B cell (primary cell): Measurements from ENCODE around the gene CARNS1. TPM values are rescaled to one million over a fixed set of nuclear protein-coding genes. Genes with fewer than 3 reads are reported as not detected.

Experiments
- ATAC-seq: fragments of 200-7000 bp; cut with Tn5 transposase; one replicate; pipeline ENCODE4 v1.10.0; 2021; ENCODE audit warnings: low read depth, mild to moderate bottlenecking, moderate number of reproducible peaks, moderate library complexity
- CTCF ChIA-PET: fragments of 350-600 bp; sonication (Branson Sonifier 250); formaldehyde crosslinking; loops from one replicate; lab custom pipeline; 2021; ENCODE audit warnings: antibody characterized with exemption, inconsistent platforms; lab: Charles Lee
- POLR2A ChIA-PET: fragments of 350-600 bp; sonication (Branson Sonifier 250); formaldehyde crosslinking; loops from one replicate; lab custom pipeline; 2021; ENCODE audit warnings: antibody characterized with exemption; lab: Charles Lee
- DNase-seq: peaks from one replicate; pipeline ENCODE4 v3.0.0; 2013
- H2AFZ ChIP-seq: 2 replicates; pipeline ENCODE4 v1.6.1; 2012; ENCODE audit warnings: mild to moderate bottlenecking, low read depth, low read length; ENCODE audit not compliant: insufficient read depth, poor library complexity, severe bottlenecking
- H3K27ac ChIP-seq, 2 donors: 1 replicate in 1 of 2; 2 replicates in 1 of 2; pipeline ENCODE4 v1.5.1; 2012 to 2013; ENCODE audit warnings: low read length in 2 of 2, mild to moderate bottlenecking in 2 of 2, moderate library complexity in 1 of 2
- H3K27me3 ChIP-seq, 4 experiments: fragments of 200-600 bp in 1 of 4; sonication (generic) in 1 of 4; replicated peaks in 1 of 4; 1 replicate in 2 of 4; 2 replicates in 2 of 4; pipeline versions ENCODE4 v1.6.1 to v1.7.0; 2013 to 2016; ENCODE audit warnings: low read length in 3 of 4, mild to moderate bottlenecking in 2 of 4, mixed read lengths in 1 of 4, moderate library complexity in 1 of 4; ENCODE audit not compliant: insufficient read depth in 4 of 4, control insufficient read depth in 3 of 4; ENCODE audit errors: control extremely low read depth in 1 of 4
- H3K36me3 ChIP-seq, 2 experiments: replicated peaks in 1 of 2; 1 replicate in 1 of 2; 2 replicates in 1 of 2; pipeline versions ENCODE4 v1.6.1 to v1.7.1; 2013; ENCODE audit warnings: low read length in 1 of 2; ENCODE audit not compliant: insufficient read depth in 2 of 2, control insufficient read depth in 1 of 2; ENCODE audit errors: control extremely low read depth in 1 of 2, extremely low read depth in 1 of 2
- H3K4me1 ChIP-seq, 2 donors: fragments of 200-600 bp in 1 of 2; sonication (generic) in 1 of 2; 1 replicate in 1 of 2; 2 replicates in 1 of 2; pipeline versions ENCODE4 v1.5.1 to v1.6.1; 2013 to 2017; ENCODE audit warnings: low read length in 2 of 2; ENCODE audit not compliant: control insufficient read depth in 2 of 2, insufficient read depth in 2 of 2
- H3K4me2 ChIP-seq: replicated peaks from 2 replicates; pipeline ENCODE3; 2012; ENCODE audit warnings: mild to moderate bottlenecking, low read depth, low read length; ENCODE audit not compliant: poor library complexity, severe bottlenecking
- H3K4me3 ChIP-seq, 5 experiments: fragments of 200-600 bp in 1 of 5; sonication (generic) in 1 of 5; 1 replicate in 3 of 5; 2 replicates in 2 of 5; pipeline versions ENCODE4 v1.5.1 to v1.7.0; 2011 to 2016; ENCODE audit warnings: low read length in 4 of 5, mild to moderate bottlenecking in 4 of 5, low read depth in 2 of 5, control low read depth in 1 of 5, moderate library complexity in 1 of 5; ENCODE audit not compliant: insufficient read depth in 1 of 5; ENCODE audit errors: control extremely low read depth in 1 of 5, extremely low read depth in 1 of 5
- H3K79me2 ChIP-seq: fragments of 200-600 bp; sonication (generic); one replicate; pipeline ENCODE4 v1.6.0; 2016; ENCODE audit warnings: low read length; ENCODE audit not compliant: control insufficient read depth, insufficient read depth
- H3K9ac ChIP-seq: fragments of 200-600 bp; sonication (generic); 2 replicates; pipeline ENCODE4 v1.6.1; 2017; ENCODE audit warnings: mild to moderate bottlenecking, low read length, moderate library complexity
- H3K9me3 ChIP-seq, 3 donors: one replicate each; pipeline versions ENCODE4 v1.6.1 to v1.7.1; 2013; ENCODE audit warnings: low read length in 2 of 3; ENCODE audit not compliant: control insufficient read depth in 2 of 3, insufficient read depth in 1 of 3; ENCODE audit errors: control extremely low read depth in 1 of 3
- H4K20me1 ChIP-seq: 2 replicates; pipeline ENCODE4 v1.6.0; 2012; ENCODE audit warnings: mild to moderate bottlenecking, low read length; ENCODE audit not compliant: insufficient read depth, control insufficient read depth, poor library complexity, severe bottlenecking
- H3K27ac Mint-ChIP-seq: one replicate; pipeline ENCODE4 v1.8.0; 2021; ENCODE audit warnings: mixed read lengths
- H3K27me3 Mint-ChIP-seq: one replicate; pipeline ENCODE4 v1.8.0; 2021; ENCODE audit warnings: mixed read lengths
- H3K4me1 Mint-ChIP-seq: one replicate; pipeline ENCODE4 v1.8.0; 2021; ENCODE audit warnings: mixed read lengths
- H3K4me3 Mint-ChIP-seq: one replicate; pipeline ENCODE4 v1.8.0; 2021; ENCODE audit warnings: mixed read lengths
- H3K9me3 Mint-ChIP-seq: one replicate; pipeline ENCODE4 v1.8.0; 2022; ENCODE audit warnings: mixed read lengths; ENCODE audit not compliant: insufficient read depth
- CTCF ChIP-seq: fragments of 200-600 bp; IDR thresholded peaks from one replicate; pipeline ENCODE4 v1.8.0; 2022; ENCODE audit warnings: antibody characterized with exemption, mild to moderate bottlenecking
- EZH2 ChIP-seq: IDR thresholded peaks from 2 replicates; pipeline ENCODE4 v1.6.1; 2012; ENCODE audit warnings: borderline replicate concordance, low read depth, mild to moderate bottlenecking, moderate library complexity, low read length; ENCODE audit not compliant: insufficient read depth, poor library complexity, severe bottlenecking
- WGBS: methylation state at CpG from one replicate; pipeline ENCODE4 v1.1.5; 2013; ENCODE audit warnings: missing lambda C conversion rate; ENCODE audit not compliant: insufficient coverage; 5-methylcytosine and 5-hydroxymethylcytosine counted together
- intact Hi-C: fragments of 100-400 bp; cut with micrococcal nuclease; formaldehyde crosslinking; loops from one replicate; pipeline ENCODE4 v1.10.0; 2022
- polyA plus RNA-seq: library from polyadenylated mRNA; depleted of rRNA; stranded (reverse); fragments of >200 nt; gene quantifications from 2 replicates; pipeline ENCODE4 v1.2.3, GENCODE V29; 2012
- total RNA-seq, 2 donors: library from RNA; stranded (reverse); fragments of 120-200 nt in 1 of 2; gene quantifications; 1 replicate in 1 of 2; 2 replicates in 1 of 2; pipeline versions ENCODE4 v1.2.3 to v1.2.4, GENCODE V29; 2013 to 2022

The CARNS1 gene
- total and polyA plus RNA-seq, 2 donors (not counting 1 experiment from before 2014, with no cell fraction given): 24.1 to 41.1 TPM

- WGBS: under 1% methylated on average over 76 of the region's 76 CpGs
- peaks cover 2 to 9% of the 10 kb centered on the region in 2 experiments for H3K36me3 ChIP-seq
- CTCF ChIA-PET: interaction anchor here (0.6 to 6.7 kb wide), 20 partner anchors 10 to 126 kb away, joined by 3 to 64 read pairs (median 5); partner anchors contain the start of genes AIP, CABP4, CORO1B and PITPNM1
- peak within 1 kb of the TSS; percentile 78 for H2AFZ ChIP-seq
- POLR2A ChIA-PET: interaction anchor here (0.8 to 10.4 kb wide), 20 partner anchors 9 to 115 kb away, joined by 3 to 215 read pairs (median 9); partner anchors contain the start of genes AIP, CABP4, CDK2AP2 and CORO1B
- DNase-seq: peak; percentile 92
- Mint-ChIP-seq H3K27me3 (no peaks in the 10 kb centered on the region), H3K4me1 (peaks cover 50% of the 10 kb centered on the region), H3K4me3 (peak within 1 kb of the TSS; percentile 95), H3K27ac (peak within 1 kb of the TSS; percentile 95), H3K9me3 (no peaks in the 10 kb centered on the region)
- intact Hi-C loops: loop anchor here (1.0 kb wide), 8 partner anchors 14 to 115 kb away; partner anchors contain the start of genes AIP, PPP1CA, PTPRCAP and RAD9A
- H3K27me3 ChIP-seq: no peaks in the 10 kb centered on the region
- TF ChIP-seq EZH2 (no peak), CTCF (peak; percentile 63)
- peak within 1 kb of the TSS; percentile 91 for H3K9ac ChIP-seq
- ATAC-seq: peak; percentile 75
- H4K20me1 ChIP-seq: peaks cover 10% of the 10 kb centered on the region
- peak within 1 kb of the TSS; percentile 78 to 87 for H3K27ac ChIP-seq
- H3K4me1 ChIP-seq: peaks cover 33 to 57% of the 10 kb centered on the region in 2 donors
- H3K4me3 ChIP-seq: peak within 1 kb of the TSS; percentile 61 to 96 (median 91)
- H3K4me2 ChIP-seq: peak within 1 kb of the TSS; percentile 98
- H3K79me2 ChIP-seq: peaks cover 44% of the 10 kb centered on the region
- peaks cover 0 to 5% (median 0%) of the 10 kb centered on the region in 3 donors for H3K9me3 ChIP-seq
Observed at GRCh38 chr11:67468759-67469507, 53.5 kb downstream of the CARNS1 start, which contains the start of gene TMEM134. TSS of gene TMEM134 (minus strand) at chr11:67469251. CDS start at chr11:67469192, 59 bp downstream.
